ENCODE data around the gene SLC25A25.

- TF ChIP-seq CTCF (IDR thresholded peaks at IDR 0.05) (no peak), POLR2A (IDR thresholded peaks at IDR 0.05) (peak; percentile 62), POLR2AphosphoS5 (IDR thresholded peaks at IDR 0.05) (peak; percentile 96)
Measured at GRCh38 chr9:128066713-128067644, 1.1 kb upstream of the SLC25A25 start, which contains the start of gene NAIF1.

Measured in prostate gland (tissue), 2 donors.